ENCODE results near the gene HTT.
A peak's percentile ranks its signal among the peaks of the same experiment; 100 is the strongest.

The HTT gene

DNA sequence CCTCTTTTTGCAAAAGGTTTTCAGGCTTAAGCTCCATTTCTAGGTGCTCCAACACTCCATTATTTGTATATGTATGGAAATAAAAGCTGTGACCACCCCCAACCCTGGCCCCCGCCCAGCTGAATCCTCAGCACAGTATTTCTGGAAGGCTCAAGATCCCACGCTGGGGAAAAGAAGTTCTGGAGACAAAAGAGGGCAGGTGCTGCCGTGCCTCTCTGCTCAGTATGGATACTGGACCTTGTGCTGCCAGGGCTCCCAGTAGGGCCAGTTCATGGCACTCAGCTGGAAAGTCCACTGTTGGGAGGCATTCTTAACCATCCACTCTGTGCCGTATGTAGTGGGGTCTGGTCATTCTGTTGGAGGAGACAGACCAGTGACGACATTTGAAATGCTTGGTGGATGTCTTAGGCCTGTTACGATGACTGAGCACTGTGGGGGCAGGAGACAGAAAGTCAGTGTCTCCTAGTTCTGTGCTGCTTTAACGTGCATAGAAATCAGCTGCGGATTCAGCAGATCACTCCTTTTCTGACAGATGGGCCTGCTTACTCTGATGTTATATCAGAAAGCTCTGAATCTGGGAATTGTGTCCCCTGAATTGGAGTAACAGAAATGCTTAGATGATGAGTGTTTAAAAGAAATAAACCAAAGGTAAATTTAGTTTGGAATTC is 126.1 kb downstream of the HTT start:
- no peak for DNase-seq (ENCODE audit: low read depth, low spot score)

GRCh38 chr4:3201718-3202702 is 127.5 kb downstream of the HTT start:
- peak; percentile 61 for DNase-seq (ENCODE audit: low read depth, low spot score)

- no peak for DNase-seq (ENCODE audit: low read depth, low spot score)
Measured at GRCh38 chr4:3202836-3203820, 128.6 kb downstream of the HTT start.

DNA sequence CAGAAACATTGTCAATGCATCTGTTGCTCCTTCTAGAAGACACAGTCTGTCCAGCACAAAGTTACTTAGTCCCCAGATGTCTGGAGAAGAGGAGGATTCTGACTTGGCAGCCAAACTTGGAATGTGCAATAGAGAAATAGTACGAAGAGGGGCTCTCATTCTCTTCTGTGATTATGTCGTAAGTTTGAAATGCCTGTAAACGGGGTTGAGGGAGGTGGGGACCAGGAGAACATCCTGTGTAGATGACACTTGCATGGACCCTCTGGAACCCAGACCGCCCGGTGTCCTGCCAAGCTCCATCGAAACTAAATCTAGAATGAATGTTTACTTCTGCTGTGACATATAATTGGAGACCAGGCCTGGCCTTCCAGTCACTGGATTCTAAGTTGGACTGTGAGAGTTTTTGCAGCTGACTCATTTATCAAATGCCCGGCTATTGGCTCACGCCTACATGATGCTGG is 129.5 kb downstream of the HTT start:
- DNase-seq (ENCODE audit: low read depth, low spot score) = no peak

DNA sequence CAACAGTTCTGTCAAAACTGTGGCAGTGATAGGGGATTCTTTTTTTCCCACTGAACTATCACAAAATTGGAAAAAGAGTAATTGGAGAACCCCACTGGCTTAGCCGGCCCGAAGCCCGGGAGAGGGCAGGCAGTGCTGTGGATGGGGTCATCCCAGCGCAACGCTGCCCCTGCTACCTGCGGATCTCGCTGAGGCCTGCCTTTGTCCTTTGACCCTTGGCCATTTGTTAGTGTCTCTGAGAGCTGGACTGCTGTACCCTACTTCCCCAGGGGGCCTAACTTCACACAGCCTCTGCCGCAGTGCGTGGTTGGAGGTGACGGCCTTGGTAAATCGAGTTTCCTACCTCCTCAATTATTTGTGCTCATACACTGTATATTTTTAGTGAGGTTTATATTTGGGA is 131.5 kb downstream of the HTT start:
- no peak for DNase-seq (ENCODE audit: low read depth, low spot score)

DNA sequence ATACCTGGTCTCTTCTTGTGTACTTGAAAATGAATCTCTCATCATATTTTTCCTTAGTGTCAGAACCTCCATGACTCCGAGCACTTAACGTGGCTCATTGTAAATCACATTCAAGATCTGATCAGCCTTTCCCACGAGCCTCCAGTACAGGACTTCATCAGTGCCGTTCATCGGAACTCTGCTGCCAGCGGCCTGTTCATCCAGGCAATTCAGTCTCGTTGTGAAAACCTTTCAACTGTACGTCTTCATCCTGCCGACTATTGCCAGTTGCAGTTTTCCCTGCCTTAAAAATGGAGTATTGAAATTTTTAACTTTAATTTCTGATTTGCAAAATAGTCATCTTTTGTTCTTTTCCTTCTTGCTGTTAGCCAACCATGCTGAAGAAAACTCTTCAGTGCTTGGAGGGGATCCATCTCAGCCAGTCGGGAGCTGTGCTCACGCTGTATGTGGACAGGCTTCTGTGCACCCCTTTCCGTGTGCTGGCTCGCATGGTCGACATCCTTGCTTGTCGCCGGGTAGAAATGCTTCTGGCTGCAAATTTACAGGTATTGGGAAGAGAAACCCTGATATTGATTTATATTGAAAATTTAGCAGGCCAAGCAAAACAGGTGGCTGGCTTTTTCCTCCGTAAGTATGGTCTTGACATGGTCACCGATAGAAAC is 132.1 kb downstream of the HTT start:
- DNase-seq (ENCODE audit: low read depth, low spot score) = no peak

DNA sequence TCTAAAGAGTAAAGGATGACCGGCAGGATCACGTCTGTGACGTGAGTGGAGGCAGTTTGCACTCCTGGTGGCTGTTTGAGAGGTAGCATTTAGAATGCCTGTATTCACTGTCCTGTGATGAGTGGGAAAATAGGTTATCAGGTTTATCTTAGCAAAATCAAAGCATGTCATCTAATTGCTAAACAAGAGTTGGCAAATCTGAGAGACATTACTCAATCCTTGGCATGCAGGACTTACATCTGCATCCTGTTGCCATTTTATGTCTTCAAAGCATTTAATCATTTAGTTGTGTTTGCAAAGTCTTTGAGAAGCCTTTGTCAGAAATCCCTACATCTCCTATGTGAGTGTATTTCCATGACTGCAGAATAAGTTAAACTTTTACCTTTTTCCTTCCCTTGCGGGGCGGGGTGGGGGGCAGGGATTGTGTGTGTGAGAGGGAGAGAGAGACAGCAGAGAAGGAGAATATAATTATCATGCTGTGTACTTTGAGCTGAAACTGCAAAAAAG is 133.1 kb downstream of the HTT start:
- no peak for DNase-seq (ENCODE audit: low read depth, low spot score)

- DNase-seq (ENCODE audit: low read depth, low spot score) = no peak
Measured at GRCh38 chr4:3208826-3209225, 134.3 kb downstream of the HTT start.

DNA sequence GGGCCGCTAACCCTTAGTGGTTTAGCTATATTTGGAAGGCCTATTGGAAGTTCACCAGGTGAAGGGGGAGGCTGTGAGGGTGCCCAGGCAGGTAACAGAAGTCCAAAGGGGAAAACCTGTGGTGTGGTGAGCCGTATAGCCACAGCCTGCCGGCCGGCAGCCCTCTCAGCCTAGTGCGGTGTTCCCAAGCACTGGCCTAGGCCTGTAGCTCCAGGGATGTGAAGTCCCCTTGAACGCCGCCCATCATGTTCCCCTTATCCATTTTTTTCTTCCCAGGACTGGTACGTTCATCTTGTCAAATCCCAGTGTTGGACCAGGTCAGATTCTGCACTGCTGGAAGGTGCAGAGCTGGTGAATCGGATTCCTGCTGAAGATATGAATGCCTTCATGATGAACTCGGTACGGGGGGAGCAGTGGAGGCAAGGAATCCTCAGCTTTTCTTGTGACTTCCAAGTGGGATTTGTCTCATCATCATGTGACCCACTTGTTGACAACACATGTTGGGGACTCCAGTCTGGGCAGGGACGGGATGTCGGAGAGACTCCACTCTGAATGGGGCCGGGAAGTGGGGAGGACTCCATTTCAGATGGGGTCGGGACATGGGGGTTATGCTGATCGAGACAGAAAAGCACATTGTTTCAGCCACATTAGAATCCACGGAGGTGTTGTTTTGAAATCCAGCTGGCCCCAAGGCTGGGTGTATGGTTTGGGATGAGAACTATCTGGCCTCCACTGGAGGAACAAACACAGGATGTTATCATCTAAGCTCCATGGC is 135.3 kb downstream of the HTT start:
- no peak for DNase-seq (ENCODE audit: low read depth, low spot score)

- no peak for DNase-seq (ENCODE audit: low read depth, low spot score)
Measured at GRCh38 chr4:3210467-3210866, 136.0 kb downstream of the HTT start.

- DNase-seq (ENCODE audit: low read depth, low spot score) = no peak
Measured at GRCh38 chr4:3211866-3212265, 137.4 kb downstream of the HTT start.

GRCh38 chr4:3212391-3213105 is 138.1 kb downstream of the HTT start:
- no peak for DNase-seq (ENCODE audit: low read depth, low spot score)

DNA sequence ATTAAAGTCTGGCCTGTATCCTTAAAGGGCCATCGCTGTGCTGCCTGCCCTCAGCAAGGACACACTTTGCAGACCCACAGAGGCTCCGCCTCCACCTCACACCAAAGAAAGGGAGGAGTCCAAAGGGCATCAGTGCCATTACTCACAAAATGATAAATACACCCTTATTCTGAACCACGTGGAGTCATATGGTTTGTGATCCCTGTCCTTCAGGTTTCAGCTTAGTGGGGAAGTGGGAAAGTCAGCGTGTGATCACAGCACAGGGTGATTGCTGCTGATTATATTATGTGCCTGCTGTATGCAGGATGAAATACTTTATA is 138.6 kb downstream of the HTT start:
- DNase-seq (ENCODE audit: low read depth, low spot score) = no peak

GRCh38 chr4:3213661-3214250 is 139.3 kb downstream of the HTT start:
- DNase-seq (ENCODE audit: low read depth, low spot score) = no peak

DNA sequence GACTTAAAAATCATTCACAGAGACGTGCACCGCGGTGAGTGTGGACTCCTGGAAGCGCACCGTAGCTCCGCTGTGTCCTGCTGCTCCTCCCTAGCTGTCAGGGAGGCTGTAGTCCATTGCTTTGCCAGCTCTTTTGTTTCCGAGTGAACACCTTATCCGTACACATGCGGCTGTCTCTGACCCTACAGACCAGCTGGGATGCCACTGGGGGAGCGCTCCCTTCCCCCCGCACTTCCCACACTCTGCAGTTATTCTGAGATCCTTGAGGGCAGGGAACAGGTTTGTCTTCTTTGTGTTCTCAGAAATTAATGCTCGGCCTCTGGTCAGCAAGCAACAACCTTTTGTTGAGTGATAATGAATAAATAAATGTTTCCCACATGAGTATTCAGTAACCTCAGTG is 140.8 kb downstream of the HTT start:
- DNase-seq (ENCODE audit: low read depth, low spot score) = no peak

- no peak for DNase-seq (ENCODE audit: low read depth, low spot score)
Measured at GRCh38 chr4:3215733-3216132, 141.3 kb downstream of the HTT start.

- DNase-seq (ENCODE audit: low read depth, low spot score) = no peak
Measured at GRCh38 chr4:3217266-3217665, 142.8 kb downstream of the HTT start.

DNA sequence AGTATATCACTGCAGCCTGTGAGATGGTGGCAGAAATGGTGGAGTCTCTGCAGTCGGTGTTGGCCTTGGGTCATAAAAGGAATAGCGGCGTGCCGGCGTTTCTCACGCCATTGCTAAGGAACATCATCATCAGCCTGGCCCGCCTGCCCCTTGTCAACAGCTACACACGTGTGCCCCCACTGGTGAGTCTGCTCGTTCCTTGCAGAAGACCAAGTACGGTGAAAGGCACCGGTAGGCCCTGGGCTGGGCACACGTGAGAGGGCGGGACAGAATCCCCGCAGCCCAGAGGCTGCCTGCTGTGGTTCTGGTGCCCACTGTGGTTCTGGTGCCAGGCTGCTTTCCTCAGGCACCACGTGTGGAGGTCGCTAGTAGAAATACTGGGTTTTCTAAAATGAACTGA is 143.3 kb downstream of the HTT start:
- no peak for DNase-seq (ENCODE audit: low read depth, low spot score)

Data from activated CD4-positive, CD25-positive, alpha-beta regulatory T cell treated with anti-CD3 and anti-CD28 coated beads, Interleukin-2, amount 50 U/mL, for 16 hours (primary cell).